ENCODE data around the gene GZMA. TPM values are rescaled to one million over a fixed set of nuclear protein-coding genes. Genes with fewer than 3 reads are reported as not detected.

GZMA gene
- not detected in 2 replicates for total RNA-seq

GRCh38 chr5:55102348-55102747 is at the start of gene GZMA:
GZMA (plus strand) TSS chr5:55102646; CDS start chr5:55102683, 37 bp downstream.

Other genes with a start within 250 kb of the GZMA start
- gene ESM1, start 117.1 kb upstream of the GZMA start, total RNA-seq = 0.22 and 11.6 TPM in 2 replicates
- not detected in 2 replicates for gene GZMK, start 78.4 kb upstream of the GZMA start, total RNA-seq
- 102 and 145 TPM in 2 replicates for gene GPX8, start 57.5 kb downstream of the GZMA start, total RNA-seq
- gene CDC20B, start 70.5 kb downstream of the GZMA start, total RNA-seq = not detected in 2 replicates
- gene MCIDAS, start 124.7 kb downstream of the GZMA start, total RNA-seq = not detected in 2 replicates
- 0.14 TPM in 1 of 2 replicates, not detected in the other for gene CCNO, start 131.0 kb downstream of the GZMA start, total RNA-seq
- 23.4 and 51.8 TPM in 2 replicates for gene DHX29, start 205.0 kb downstream of the GZMA start, total RNA-seq
- 96.9 and 99.9 TPM in 2 replicates for gene MTREX, start 205.3 kb downstream of the GZMA start, total RNA-seq

All from placental pericyte (primary cell).